Mucosa of stomach (tissue), 1 donor: ENCODE results near the gene SH2D3C.

ENCODE experiments used
- H3K27me3 ChIP-seq: one replicate; pipeline ENCODE4 v1.7.0; 2013; ENCODE audit warnings: mild to moderate bottlenecking, low read length; ENCODE audit not compliant: control insufficient read depth, insufficient read depth
- H3K36me3 ChIP-seq: one replicate; pipeline ENCODE4 v1.7.0; 2013; ENCODE audit warnings: low read length; ENCODE audit not compliant: control insufficient read depth, insufficient read depth
- H3K4me1 ChIP-seq: one replicate; pipeline ENCODE4 v1.7.0; 2013; ENCODE audit warnings: mild to moderate bottlenecking, low read length; ENCODE audit not compliant: control insufficient read depth, insufficient read depth
- H3K4me3 ChIP-seq: one replicate; pipeline ENCODE4 v1.7.0; 2013; ENCODE audit warnings: low read length
- H3K9ac ChIP-seq: one replicate; pipeline ENCODE4 v1.7.0; 2013; ENCODE audit warnings: mild to moderate bottlenecking, low read length, moderate library complexity
- H3K9me3 ChIP-seq: one replicate; pipeline ENCODE4 v1.7.0; 2013; ENCODE audit warnings: mild to moderate bottlenecking, low read length, moderate library complexity; ENCODE audit not compliant: control insufficient read depth
- donor health status: Pancreatic carcinoma.

Gene SH2D3C

DNA sequence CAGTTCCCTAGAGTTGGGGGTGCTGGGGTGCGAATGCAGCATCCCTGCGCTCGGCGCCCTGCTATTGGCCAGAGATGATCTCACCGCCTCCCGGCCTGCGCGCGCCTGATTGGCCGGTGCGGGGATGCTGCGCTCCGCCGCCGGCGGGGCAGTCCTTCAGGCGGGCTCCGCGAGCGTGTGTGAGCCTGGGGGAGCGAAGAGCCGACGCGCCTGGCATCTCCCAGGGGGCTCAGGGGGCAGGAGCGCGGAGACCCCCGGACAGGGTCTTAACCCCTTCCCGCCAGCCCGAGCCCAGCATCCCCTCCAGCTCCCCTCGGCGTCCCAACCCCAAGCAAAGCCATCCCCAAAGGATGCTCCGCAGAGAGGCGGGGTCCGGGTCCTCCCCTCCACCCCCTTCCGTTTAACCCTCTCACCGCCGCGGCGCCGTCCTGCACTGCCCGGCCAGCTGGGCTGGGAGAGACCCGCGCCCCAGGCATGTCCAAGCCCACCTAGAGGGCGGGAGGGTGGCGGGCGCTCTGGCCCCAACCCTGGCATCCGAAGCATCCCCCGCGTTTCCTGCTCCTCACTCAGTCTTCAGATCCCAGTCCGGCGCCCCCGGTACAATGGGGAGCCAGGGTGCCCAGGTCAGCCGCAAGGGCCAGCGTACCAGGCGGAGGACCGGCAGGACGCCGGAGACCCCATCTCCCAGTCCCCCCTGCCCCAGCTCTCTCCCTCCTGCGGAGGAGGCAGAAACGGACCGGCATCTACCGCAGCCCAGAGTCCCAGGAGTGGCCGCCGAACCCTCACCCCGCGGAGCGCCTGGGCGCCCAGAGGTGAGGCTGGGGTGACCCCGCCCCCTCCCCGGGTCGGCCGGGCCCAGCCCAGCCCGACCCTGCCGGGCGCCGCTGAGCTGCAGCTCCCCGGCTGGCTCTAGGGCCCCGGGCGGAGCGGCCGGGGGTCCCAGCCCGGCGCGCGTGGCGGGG is 24.1 kb downstream of the SH2D3C start:
- no peaks in the 10 kb centered on the region for H3K36me3 ChIP-seq
- no peaks in the 10 kb centered on the region for H3K4me1 ChIP-seq
- H3K27me3 ChIP-seq, result peaks cover 37% of the 10 kb centered on the region
- no peak overlapping the region for H3K4me3 ChIP-seq
- H3K9me3 ChIP-seq, result no peaks in the 10 kb centered on the region
- no peak overlapping the region for H3K9ac ChIP-seq

GRCh38 chr9:127753622-127754021 is 24.8 kb downstream of the SH2D3C start:
- H3K9ac ChIP-seq, result no peak overlapping the region
- peaks cover 37% of the 10 kb centered on the region for H3K27me3 ChIP-seq
- no peak overlapping the region for H3K4me3 ChIP-seq
- H3K9me3 ChIP-seq, result no peaks in the 10 kb centered on the region
- H3K36me3 ChIP-seq, result no peaks in the 10 kb centered on the region
- H3K4me1 ChIP-seq, result no peaks in the 10 kb centered on the region

DNA sequence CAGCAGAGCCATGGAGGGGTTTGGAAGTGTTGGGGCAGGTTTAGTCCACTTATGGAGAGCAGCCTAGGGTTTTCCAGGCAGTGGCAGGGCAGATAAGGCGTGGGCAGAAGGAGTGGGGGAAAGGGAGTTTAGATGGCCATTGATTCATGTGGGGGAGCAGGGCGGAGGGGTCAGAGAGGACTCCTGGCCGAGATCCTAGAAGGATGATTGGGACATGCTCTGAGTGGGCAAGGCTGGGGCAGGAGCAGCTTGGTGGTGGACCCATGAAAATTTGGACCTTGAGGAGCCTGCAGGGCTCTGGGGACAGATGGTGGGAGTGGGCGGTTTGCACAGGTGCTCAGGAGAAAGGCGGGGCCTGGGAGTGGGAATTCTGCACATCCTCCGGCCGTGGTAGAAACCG is 25.3 kb downstream of the SH2D3C start:
- Histone ChIP-seq H3K9me3 (no peaks in the 10 kb centered on the region), H3K4me1 (no peaks in the 10 kb centered on the region), H3K36me3 (no peaks in the 10 kb centered on the region), H3K4me3 (no peak overlapping the region), H3K27me3 (peaks cover 37% of the 10 kb centered on the region), H3K9ac (no peak overlapping the region)

DNA sequence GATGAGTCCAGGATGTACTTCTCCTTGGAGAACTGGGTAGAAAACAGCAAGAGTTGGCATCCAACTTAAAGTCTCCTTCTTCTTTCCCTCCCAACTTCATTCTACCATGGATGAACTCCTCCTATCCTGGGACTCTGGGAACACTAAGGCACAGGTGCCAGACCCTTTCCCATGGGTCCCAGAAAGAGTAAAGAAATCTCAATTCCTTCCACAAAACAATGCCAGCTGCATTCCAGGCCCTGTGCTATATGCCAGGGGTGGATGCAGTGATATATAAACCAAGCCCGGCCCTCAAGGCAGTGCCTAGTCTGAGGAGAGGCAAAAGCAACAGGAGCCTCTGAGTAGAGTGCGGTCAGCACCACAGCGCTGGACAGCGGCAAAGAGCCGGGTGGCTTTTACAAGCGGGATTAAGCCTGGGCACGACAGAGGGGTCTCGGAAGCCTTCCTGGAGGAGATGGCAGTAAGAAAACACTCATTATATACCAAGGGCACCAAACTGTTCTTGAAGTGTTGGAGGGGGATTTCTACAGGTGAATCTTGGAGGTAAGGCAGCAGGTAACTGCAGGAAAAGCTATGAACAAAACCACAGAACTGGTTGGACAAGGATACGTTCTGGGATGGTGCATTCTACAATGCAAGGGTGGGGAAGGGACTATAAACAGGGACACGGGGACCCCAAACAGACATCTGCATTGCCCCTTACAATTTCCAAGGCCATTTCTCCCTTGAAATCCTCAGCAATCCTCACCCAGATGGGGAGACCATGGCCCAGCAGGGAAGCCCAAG is 27.0 kb downstream of the SH2D3C start:
- peaks cover 37% of the 10 kb centered on the region for H3K27me3 ChIP-seq
- no peaks in the 10 kb centered on the region for H3K9me3 ChIP-seq
- no peaks in the 10 kb centered on the region for H3K36me3 ChIP-seq
- H3K4me3 ChIP-seq, result no peak overlapping the region
- H3K4me1 ChIP-seq, result no peaks in the 10 kb centered on the region
- H3K9ac ChIP-seq, result no peak overlapping the region

DNA sequence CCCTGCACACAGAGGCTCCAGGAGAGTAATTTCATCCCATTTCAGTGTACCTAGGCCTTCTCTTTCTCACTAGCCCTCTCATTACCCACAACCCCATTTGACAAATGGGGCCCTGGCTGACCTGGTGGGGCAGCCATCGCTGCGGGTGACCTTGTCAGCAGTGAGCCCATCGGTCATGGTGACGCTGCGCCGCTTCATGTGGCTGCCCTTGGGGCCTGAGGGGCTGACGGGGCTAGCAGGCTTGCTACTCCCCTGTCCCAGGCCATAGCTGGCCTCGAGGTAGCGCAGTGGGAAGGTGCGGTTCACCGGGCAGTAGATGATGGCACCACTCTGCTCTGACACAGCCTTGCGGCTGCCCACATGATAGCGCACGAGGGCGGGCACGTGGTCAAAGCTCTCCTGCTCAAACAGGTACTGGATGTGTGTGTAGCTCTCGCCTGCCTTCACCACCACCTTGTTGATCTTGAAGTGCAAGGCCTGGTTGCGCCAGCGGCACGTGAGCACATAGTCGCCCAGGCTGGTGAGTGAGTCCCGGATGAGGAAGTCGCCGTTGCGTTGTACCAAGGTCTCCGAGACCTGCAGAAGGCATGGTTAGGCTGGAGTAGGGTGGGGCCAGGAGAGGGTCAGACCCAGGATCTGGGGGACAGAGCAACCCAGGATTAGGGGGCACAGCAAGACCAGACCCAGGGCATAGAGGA is 29.2 kb downstream of the SH2D3C start:
- Histone ChIP-seq H3K4me1 (no peaks in the 10 kb centered on the region), H3K36me3 (no peaks in the 10 kb centered on the region), H3K4me3 (no peak overlapping the region), H3K27me3 (peaks cover 20% of the 10 kb centered on the region), H3K9ac (no peak overlapping the region), H3K9me3 (no peaks in the 10 kb centered on the region)

DNA sequence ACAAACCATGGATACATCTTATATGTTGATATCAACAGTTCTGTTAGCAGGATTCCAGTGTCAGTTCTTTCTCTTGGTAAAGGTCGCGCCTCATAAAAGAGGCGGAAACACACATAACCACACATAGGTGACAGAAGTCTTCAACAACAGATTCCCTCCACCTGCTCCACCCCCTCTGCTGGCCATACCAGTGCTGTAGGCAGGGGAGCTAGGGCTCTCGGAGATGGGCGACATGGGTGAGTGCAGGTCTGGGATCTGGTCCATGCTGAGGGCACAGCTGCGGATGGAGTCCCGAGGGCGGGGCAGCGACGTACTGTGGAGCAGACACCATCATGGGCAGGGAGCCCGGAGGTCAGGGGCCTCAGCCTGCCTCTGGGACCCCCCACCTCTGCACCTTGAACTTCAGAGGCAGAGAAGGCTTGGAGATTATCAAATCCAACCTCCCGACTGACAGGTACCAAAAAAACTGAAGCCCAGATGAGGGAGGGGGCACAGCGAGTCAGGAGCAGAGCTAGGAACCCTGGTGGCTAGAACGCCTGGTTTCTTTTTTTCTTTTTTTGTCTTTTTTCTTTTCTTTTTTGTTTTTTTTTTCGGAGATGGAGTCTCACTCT is 31.4 kb downstream of the SH2D3C start:
- no peaks in the 10 kb centered on the region for H3K9me3 ChIP-seq
- H3K4me1 ChIP-seq, result peaks cover 8% of the 10 kb centered on the region
- peaks cover 8% of the 10 kb centered on the region for H3K27me3 ChIP-seq

GRCh38 chr9:127744398-127745110 is 33.9 kb downstream of the SH2D3C start:
- H3K9ac ChIP-seq, result no peak overlapping the region
- peaks cover 8% of the 10 kb centered on the region for H3K27me3 ChIP-seq
- peaks cover 22% of the 10 kb centered on the region for H3K4me1 ChIP-seq
- H3K9me3 ChIP-seq, result no peaks in the 10 kb centered on the region
- H3K4me3 ChIP-seq, result no peak overlapping the region
- H3K36me3 ChIP-seq, result no peaks in the 10 kb centered on the region

More for the DNA sequence above, 31.4 kb downstream of the SH2D3C start:
- Histone ChIP-seq H3K36me3 (no peaks in the 10 kb centered on the region), H3K9ac (no peak overlapping the region), H3K4me3 (no peak overlapping the region)

GRCh38 chr9:127742435-127743088 is 35.9 kb downstream of the SH2D3C start:
- H3K4me1 ChIP-seq, result peaks cover 22% of the 10 kb centered on the region
- H3K9ac ChIP-seq, result no peak overlapping the region
- no peak overlapping the region for H3K4me3 ChIP-seq
- H3K27me3 ChIP-seq, result peaks cover 8% of the 10 kb centered on the region
- no peaks in the 10 kb centered on the region for H3K9me3 ChIP-seq
- H3K36me3 ChIP-seq, result no peaks in the 10 kb centered on the region

DNA sequence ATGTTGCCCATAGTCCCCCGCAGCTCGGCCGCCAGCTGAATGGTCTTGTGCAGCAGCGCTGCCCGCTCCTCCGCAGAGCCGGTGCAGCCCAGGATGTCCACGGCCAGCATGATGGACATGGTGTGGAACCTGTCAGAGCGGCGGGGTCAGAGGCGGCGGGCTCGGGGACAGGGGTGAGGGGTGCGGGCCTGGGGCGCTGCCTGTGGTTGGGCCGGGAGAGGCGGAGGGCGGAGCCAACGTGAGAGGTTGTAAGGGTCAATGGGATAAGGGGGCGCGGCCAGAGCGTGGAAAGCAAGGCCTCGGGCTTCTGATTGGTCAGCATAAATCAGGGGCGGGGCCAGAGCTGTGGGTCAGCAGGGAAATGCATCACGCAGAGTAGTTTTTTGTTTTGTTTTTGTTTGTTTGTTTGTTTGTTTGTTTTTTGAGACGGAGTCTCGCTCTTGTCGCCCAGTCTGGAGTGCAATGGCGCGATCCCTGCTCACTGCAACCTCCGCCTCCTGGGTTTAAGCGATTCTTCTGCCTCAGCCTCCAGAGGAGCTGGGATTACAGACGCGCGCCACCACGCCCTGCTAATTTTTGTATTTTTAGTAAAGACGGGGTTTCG is 36.5 kb downstream of the SH2D3C start:
- Histone ChIP-seq H3K36me3 (no peaks in the 10 kb centered on the region), H3K4me1 (peaks cover 22% of the 10 kb centered on the region), H3K9me3 (no peaks in the 10 kb centered on the region), H3K9ac (no peak overlapping the region), H3K4me3 (no peak overlapping the region), H3K27me3 (peaks cover 8% of the 10 kb centered on the region)

- no peaks in the 10 kb centered on the region for H3K9me3 ChIP-seq
- no peak overlapping the region for H3K4me3 ChIP-seq
- peaks cover 8% of the 10 kb centered on the region for H3K27me3 ChIP-seq
- no peaks in the 10 kb centered on the region for H3K36me3 ChIP-seq
- H3K4me1 ChIP-seq, result peaks cover 22% of the 10 kb centered on the region
- no peak overlapping the region for H3K9ac ChIP-seq
These were observed 38.7 kb downstream of the SH2D3C start for GRCh38 chr9:127739614-127740330.
